NCI-H2196 treated with DMSO at 0.1 percent for 48 hours (cell line): ENCODE results near the gene CASP7.
"Not testable (repeated sequence)": the region's sequence is repeated elsewhere in the genome, so short reads cannot be mapped to it uniquely, and the experiment has no call there.

Experiments
- DNase-seq: peaks from one replicate; lab custom pipeline; 2025; ENCODE audit not compliant: unreplicated experiment; lab: John Stamatoyannopoulos, UW

The CASP7 gene

GRCh38 chr10:113679463-113680189 is at the start of gene CASP7:
Gene CASP7, plus strand, starts transcription at chr10:113679912. Its CDS starts 17,582 bp downstream, at chr10:113697494.
- DNase-seq, result peak; percentile 7

GRCh38 chr10:113630929-113631533 is 48.7 kb upstream of the CASP7 start:
- DNase-seq, result no peak

GRCh38 chr10:113631684-113632367 is 47.9 kb upstream of the CASP7 start:
- no peak for DNase-seq

- no peak for DNase-seq
These were observed 39.7 kb upstream of the CASP7 start for GRCh38 chr10:113639966-113640365.

DNA sequence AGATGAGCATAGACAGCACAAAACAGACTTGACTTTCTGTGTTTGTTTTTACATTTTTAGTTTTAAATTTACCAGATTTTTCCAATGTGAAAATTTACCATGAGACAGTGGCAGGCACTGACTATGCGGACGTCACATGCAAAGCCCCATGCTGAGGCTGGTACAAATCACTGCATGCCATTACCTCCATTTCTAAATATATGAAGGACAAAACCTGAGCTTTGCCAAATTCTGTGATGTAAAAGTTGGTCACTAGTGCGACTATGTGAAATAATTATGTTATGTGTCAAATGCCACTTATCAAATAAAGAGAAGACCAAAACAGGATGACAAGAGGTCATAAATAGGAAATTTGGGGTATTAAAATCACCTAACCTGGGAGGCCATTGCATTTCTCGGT is 38.0 kb upstream of the CASP7 start:
- no peak for DNase-seq

DNA sequence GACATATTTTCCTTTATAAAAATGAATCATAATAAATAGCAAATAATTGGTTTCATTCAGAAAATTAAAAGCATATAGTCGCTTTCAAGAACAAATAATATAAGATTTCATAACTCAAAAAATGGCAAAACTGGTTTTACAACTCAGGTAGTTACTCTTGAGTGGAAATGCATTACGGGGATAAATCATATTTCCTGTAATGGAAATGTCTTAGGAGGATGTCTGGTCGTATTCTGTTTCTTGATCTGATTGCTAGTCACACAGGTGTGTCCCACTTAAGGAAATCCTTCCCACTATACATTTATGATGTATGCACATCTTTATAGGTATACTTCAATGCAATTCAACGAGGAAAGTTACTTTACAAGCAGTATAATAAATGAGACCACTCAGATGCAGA is 36.5 kb upstream of the CASP7 start:
- no peak for DNase-seq

GRCh38 chr10:113644185-113645120 is 35.3 kb upstream of the CASP7 start:
- no peak for DNase-seq

DNA sequence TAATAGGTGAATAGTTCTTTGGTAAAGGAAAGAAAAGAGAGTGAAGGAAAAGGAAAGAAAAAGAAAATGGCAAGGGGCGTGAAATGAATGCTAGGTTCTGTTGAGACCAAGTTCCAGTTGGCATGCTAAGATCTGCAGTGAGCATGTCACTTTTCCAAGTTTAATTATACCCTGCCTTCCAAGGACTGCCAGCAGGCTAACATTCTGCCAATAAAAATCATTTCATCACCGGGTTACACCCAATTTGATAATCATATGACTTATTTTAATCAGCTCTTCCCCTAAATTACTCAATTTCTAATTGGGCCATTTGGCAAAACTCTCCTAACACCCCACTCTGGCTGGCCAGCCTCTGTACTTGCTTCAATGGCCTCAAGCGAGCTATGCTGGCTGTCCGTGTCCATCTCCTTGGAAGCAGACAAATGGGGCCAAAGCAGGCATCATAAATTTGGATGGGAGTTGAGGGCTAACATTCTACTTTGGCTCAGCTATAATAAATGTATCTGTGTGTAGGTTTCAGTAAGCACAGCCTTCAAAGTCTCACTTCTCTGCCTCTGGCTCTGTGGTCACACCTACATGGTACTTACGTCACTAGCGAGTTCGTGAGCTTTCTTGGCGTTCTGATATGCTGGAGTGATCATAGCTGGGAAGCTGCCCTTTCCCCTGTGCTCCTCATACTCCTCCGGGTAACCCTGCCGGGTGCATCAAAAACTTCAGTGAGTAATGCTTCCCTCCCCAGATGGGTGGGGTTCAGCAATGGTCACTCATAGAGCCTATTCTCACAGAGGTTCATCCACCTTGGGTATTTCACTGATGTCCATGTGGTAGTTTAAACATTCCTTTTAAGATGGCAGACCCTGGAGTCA is 33.1 kb upstream of the CASP7 start:
- DNase-seq, result no peak

DNA sequence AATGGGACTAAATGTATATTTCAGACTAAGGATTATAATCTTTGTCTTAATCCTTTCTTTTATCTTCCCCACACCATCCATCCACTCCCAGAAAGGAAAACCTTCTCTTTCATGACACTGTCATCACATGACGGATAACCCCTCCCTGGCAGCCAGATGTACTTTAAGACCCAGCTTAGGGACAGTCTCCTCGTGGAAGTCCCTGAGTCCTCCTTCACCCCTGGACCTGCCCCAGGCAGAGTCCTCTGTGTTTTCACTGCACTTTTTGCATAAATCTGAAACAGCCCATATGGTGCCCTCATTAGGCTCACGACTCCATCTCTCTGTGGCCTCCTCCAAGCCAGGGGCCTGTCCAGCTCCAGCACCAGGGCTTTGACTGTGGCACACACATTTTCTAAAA is 31.9 kb upstream of the CASP7 start:
- DNase-seq, result no peak

GRCh38 chr10:113648478-113648877 is 31.2 kb upstream of the CASP7 start:
- no peak for DNase-seq

DNA sequence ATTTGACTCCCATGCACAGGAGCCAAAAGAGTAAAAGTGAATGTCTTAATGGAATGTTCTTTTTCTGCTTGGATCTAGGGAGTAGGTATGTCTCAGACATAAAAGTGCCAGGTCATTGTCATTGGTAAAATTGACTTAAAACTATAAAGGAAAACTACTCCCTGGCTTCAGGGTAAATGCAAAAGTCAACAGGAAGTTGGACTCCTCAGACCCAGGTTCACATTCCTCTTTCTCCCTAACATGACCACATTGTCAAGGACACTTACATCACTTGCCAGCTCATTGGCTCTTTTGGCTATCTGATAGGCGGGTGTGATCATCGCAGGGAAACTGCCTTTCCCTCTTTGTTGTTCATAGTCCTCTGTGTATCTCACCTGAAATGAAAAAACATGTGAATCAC is 29.5 kb upstream of the CASP7 start:
- DNase-seq, result no peak

- no peak for DNase-seq
These were observed 28.7 kb upstream of the CASP7 start for GRCh38 chr10:113651021-113651420.

GRCh38 chr10:113651898-113652297 is 27.8 kb upstream of the CASP7 start:
- DNase-seq, result no peak

- not testable (repeated sequence) for DNase-seq
These were observed 27.3 kb upstream of the CASP7 start for GRCh38 chr10:113652456-113652855.

GRCh38 chr10:113656896-113657295 is 22.8 kb upstream of the CASP7 start:
- DNase-seq, result no peak

DNA sequence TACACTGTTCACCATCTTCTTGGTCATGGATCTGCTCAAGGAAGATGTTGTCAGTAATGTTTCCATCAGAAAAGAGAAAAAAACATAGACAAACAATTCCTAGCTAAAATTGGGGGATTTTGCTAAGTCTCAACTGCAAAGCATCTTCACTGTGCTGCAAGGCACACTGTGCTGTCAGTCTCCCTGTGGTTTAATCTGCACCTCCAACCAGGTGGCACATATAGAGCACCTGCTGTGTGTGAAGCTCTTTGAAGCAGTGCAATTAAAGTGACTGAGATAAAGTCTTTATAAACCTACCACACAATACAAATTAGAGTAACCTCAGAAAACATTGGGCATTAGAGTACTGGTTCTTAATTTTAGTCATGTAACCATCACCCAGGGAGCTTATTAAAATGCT is 22.2 kb upstream of the CASP7 start:
- no peak for DNase-seq

GRCh38 chr10:113661332-113661731 is 18.4 kb upstream of the CASP7 start:
- no peak for DNase-seq

DNA sequence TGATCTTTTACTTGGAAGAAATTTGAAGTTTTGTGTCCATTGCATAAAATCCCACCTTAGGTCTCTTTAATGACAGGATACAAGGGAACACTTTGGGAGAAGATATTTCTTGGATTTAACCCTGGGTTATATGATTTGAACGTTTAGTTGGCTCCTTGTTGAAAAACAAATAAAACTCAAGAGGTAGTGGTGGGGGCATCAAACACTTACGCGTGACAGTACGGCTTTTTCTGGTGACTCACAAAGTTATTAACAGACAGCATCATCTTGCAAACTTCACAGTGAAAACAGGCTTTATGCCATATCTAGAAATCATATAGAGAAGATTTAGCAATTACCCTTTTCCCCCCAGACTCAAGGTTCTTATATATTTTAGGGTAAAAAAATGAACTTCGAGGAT is 16.6 kb upstream of the CASP7 start:
- no peak for DNase-seq

DNA sequence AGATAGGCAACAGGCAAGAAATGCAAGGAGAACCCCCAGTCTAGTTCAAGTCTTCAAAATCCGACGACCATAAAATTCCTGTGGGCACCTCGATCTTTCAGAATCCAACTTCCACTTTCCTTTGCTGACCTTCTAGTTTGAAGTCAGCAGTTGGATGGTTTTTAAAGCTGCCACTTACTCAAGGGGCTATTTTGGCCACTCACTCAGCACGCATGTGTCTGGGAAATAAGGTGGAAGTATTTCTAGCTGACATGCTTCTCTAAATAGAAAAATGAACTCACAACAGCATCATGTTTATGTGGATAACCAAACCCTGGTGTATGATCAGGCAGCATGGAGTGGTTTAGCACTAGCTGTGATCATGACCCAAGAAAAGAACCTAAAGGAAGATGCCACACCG is 15.8 kb upstream of the CASP7 start, which contains the start of gene NRAP:
TSS of gene NRAP (minus strand) at position 134 of the 400 bp plus-strand sequence. CDS start 159 bp downstream, outside the sequence.
- DNase-seq, result no peak

- DNase-seq, result no peak
These were observed 14.4 kb upstream of the CASP7 start for GRCh38 chr10:113665352-113665751.
